Esophagus mucosa (tissue), 1 donor: ENCODE measurements around the gene AUH. TPM values are rescaled to one million over a fixed set of nuclear protein-coding genes. Genes with fewer than 3 reads are reported as not detected.
A peak's percentile ranks its signal among the peaks of the same experiment; 100 is the strongest.
"Not testable (repeated sequence)": the region's sequence is repeated elsewhere in the genome, so short reads cannot be mapped to it uniquely, and the experiment has no call there.

Source experiments
- ATAC-seq: fragments of 200-7000 bp; cut with Tn5 transposase; one replicate; pipeline ENCODE4 v1.9.1; 2020
- total RNA-seq: library from RNA; stranded (reverse); gene quantifications from one replicate; pipeline ENCODE4 v1.2.4, GENCODE V29; 2023
- donor health status: DM: yes; HTN: yes; CAD: no.

The AUH gene
- total RNA-seq, 1 donor from 2014 or later, result 10.4 TPM

GRCh38 chr9:91202736-91203283 is 158.9 kb downstream of the AUH start:
- no peak for ATAC-seq

DNA sequence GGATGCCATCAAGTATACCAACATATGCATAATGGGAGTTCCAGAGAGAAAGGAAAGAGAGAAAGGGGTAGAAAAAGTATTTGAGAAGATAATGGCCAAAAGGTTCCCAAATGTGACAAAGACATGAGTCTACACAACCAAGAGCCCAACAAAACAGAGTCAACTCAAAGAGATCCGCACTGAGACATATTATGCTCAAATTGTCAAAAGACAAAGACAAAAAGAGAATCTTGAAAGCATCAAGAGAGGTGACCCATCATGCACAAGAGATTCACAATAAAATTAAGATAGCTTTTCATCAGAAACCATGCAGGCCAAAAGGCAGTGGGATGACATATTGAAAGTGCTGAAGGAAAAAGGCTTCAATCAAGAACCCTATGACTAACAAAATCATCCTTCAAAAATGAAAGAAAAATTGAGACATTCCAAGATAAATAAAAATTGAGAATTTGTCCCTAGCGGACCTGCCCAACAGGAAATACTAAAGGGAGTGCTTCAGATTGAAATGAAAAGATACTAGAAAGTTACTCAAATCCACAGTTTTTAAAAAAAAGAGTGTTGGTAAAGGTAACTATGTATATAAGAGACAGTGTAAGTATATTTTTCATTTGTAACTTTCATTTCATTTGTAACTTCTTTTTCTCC is 160.9 kb downstream of the AUH start:
- no peak for ATAC-seq

DNA sequence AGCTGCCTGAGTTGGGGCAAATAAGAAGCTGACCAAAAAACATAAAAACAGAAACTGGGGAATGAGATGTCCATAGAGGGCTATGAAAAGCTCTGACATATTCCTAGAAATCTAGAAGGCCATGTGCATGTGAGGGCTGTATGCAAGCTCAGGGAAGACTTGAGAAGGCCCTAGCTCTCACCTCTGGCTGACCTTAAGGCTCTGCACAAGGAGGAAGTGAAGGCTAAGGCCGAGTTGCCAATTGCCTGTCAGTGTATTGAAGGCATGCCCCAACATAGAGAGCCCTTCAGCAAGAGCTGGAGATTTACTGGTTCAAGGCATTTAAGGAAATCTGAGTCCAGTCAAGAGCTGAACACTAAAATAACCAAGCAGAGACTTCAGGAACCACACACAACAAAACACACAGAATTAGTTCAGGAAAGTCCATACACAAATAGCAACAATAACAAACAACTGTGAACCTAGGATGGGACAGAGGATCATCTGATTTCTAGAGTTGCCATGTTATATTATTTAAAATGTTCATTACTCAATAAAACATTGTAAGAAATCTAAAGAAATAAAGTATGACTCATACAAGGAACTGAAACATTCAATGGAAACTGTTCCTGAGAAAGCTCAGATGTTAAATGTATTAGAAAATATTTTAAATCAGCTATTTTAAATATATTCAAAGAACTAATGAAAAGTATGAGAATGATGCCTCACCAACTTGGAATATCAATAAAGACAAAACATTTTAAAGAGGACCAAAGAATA is 161.8 kb downstream of the AUH start:
- ATAC-seq, result peak; percentile 79

DNA sequence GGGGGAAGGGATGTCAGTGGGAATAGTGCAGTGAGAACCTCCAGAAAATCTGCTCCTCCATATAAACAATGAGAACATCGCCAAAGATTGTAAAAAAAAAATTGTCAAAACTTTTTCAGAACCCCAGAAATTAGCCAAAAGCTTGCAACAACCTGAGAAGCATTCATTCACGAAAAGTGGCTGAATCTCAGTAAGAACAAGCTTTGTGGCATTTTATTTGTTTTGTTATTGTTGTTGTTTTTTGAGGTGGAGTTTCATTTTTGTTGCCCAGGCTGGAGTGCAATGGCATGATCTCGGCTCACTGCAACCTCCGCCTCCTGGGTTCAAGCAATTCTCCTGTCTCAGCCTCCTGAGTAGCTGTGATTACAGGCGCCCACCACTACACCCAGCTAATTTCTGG is 162.8 kb downstream of the AUH start:
- ATAC-seq, result not testable (repeated sequence)

- no peak for ATAC-seq
These were observed 163.3 kb downstream of the AUH start for GRCh38 chr9:91198405-91198804.

- peak; percentile 78 for ATAC-seq
These were observed 164.2 kb downstream of the AUH start for GRCh38 chr9:91197232-91198181.

DNA sequence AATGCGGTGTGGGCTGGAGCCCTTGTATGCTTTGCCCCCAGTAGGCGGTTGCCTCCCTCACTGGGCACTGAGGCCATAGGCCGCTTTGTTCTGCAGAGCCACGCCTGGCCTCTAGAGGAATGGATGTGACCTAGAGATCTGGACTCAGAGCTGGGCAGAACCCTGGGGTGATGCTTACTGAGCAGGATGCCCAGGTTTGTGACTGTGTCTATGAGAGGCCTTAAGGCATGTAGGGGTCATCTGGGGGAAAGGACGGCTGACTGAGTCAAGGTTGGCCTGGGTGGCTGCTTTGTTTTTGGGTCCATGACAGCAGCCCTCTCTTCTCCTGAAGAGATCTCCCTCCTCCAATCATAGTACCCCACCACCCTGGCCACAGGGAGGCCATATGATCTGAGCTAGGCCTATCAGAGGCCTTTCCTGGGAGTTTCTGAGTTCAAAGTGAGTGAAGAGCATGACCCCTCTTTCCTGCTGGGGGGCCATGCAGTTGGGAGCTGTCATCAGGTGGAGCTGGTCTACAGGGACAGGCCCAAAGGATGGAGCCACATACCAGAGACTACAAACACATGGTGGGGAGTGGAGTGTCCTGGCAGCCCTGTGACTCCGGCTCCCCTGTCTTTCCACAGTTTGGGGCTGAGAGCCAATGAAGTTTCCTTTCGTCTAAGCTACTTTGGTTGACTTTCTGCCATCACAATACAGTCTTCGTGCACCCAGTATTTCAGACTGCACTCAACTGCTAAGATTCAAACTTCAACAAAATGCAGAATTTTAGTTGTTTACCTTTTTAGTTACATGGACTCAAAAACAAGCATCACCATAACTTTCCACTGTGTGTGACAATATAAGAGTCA is 165.4 kb downstream of the AUH start:
- no peak for ATAC-seq

GRCh38 chr9:91195372-91196012 is 166.2 kb downstream of the AUH start:
- no peak for ATAC-seq

- peak; percentile 31 for ATAC-seq
These were observed 167.9 kb downstream of the AUH start for GRCh38 chr9:91193658-91194391.

GRCh38 chr9:91193087-91193657 is 168.5 kb downstream of the AUH start:
- peak; percentile 77 for ATAC-seq

- ATAC-seq, result no peak
These were observed 169.2 kb downstream of the AUH start for GRCh38 chr9:91192381-91193086.

GRCh38 chr9:91191411-91192380 is 170.0 kb downstream of the AUH start:
- no peak for ATAC-seq

- no peak for ATAC-seq
These were observed 171.7 kb downstream of the AUH start for GRCh38 chr9:91190062-91190461.

DNA sequence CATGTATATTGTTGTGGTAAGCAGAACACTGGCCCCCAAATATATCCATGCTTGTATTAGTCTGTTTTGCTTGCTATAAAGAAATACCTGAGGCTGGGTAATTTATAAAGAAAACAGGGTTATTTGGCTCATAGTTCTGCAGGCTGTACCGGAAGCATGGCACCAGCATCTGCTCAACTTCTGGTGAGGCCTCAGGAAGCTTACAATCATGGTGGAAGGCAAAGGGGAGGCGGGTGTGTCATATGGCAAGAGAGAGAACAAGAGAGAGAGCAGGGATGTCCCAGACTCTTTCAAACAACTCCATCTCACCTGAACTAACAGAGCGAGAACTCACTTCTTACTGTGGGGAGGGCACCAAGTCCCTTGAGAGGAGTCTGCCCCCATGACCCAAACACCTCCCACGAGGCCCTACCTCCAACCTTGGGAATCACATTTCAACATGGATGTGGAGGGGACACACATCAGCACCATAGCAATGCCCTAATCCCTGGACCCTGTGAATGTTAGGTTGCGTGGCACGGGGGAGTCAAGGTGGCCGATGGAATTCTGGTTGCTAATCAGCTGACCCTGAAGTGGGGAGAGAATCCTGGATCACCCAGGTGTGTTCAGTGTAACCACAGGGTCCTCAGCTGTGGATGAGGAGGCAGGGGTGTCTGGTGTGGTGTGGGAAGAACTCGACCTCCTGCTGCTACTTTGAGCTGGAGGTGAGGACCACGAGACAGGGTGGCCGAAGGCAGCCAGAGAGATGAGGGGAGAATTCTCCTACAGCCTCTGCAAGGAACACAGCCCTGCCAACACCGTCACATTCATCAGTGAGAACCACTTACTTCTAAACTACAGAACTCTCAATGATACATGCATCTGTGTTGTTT is 172.8 kb downstream of the AUH start:
- no peak for ATAC-seq

GRCh38 chr9:91187965-91188344 is 173.8 kb downstream of the AUH start:
- ATAC-seq, result no peak

DNA sequence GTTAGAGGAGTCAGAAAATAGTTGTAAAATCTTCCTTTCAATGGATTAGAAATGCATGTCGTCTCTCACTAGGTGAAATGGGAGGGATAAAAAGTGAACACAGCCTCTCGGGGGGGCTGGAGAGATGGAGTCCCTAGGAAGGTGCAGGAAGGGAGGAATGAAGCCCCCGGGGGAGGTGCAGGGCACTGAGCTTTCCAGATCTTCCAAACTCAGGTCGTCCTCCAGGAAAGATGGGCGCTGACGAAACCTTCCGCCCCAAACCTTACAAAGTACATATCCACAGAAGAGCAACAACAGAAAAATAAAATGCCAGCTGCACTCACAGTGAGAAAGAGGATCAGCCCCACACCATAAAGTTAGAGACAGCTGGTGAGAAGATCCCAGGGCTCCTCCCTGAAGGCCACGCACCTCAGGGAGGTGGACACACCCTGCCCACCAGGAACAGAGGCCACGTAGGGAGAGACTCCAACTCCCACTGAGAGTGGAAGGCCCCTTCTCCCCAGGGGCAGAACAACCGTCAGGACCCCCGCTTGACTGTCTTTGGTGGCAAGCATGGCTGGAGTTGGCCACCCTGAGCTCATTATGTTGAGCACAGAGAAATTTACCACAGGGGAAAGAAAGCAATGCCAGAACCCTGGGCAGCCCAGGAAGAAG is 174.3 kb downstream of the AUH start:
- ATAC-seq, result no peak

DNA sequence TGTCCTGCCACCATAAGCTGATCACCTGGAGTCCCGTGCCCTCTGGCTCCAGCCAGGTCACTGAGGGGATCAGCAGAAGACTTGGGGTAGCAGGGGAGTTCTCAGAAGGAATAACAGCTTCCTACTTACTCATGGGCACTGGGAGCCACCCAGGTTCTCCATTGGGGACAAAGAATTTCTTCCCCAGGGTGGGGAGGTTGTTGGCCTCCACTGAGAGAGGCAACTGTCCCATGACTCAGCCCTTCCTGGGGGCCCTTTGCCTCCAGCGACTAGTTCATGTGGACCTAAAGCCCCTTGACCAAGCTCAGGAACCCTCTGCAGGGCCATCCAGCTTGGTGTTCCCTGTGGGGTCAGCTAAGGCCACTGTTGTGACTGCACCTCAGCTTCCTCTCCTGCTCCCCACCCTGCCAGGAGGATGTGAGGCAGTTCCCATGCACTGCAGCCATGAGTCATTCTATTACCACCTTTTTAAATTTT is 175.0 kb downstream of the AUH start:
- peak; percentile 23 for ATAC-seq
